Tibial artery (tissue), 4 donors: ENCODE results near the gene LRRC8D.
"Not testable (repeated sequence)": the region's sequence is repeated elsewhere in the genome, so short reads cannot be mapped to it uniquely, and the experiment has no call there.

Experiments used
- DNase-seq, 2 donors: peaks; one replicate each; pipeline ENCODE4 v3.0.0-alpha.2; 2019
- H3K27ac ChIP-seq, 2 donors: fragments of 200-600 bp; sonication (generic) in 1 of 2; 1 replicate in 1 of 2; 2 replicates in 1 of 2; pipeline ENCODE4 v1.5.1; 2018 to 2019; ENCODE audit warnings: mild to moderate bottlenecking in 1 of 2
- H3K27me3 ChIP-seq, 2 donors: fragments of 200-600 bp; sonication (generic) in 1 of 2; one replicate each; pipeline versions ENCODE4 v1.5.1 to v1.6.0; 2016 to 2019
- H3K36me3 ChIP-seq, 3 donors: fragments of 200-600 bp; sonication (generic) in 2 of 3; one replicate each; pipeline ENCODE4 v1.5.1; 2016 to 2019; ENCODE audit warnings: mild to moderate bottlenecking in 2 of 3
- H3K4me1 ChIP-seq, 4 donors: fragments of 200-600 bp; sonication (generic) in 2 of 4; 1 replicate in 3 of 4; 2 replicates in 1 of 4; pipeline ENCODE4 v1.5.1; 2016 to 2019
- H3K4me3 ChIP-seq, 2 donors: fragments of 200-600 bp; sonication (generic) in 1 of 2; 1 replicate in 1 of 2; 2 replicates in 1 of 2; pipeline ENCODE4 v1.5.1; 2018 to 2019; ENCODE audit warnings: mild to moderate bottlenecking in 2 of 2
- H3K9me3 ChIP-seq, 3 donors: fragments of 200-600 bp; sonication (generic) in 1 of 3; one replicate each; pipeline ENCODE4 v1.5.1; 2016 to 2019
- CTCF ChIP-seq, 2 experiments: fragments of 200-600 bp in 1 of 2; fragments of 450-650 bp in 1 of 2; IDR thresholded peaks; one replicate each; pipeline ENCODE4 v1.5.1; 2017 to 2019; ENCODE audit warnings: antibody characterized with exemption in 2 of 2, mild to moderate bottlenecking in 1 of 2, moderate library complexity in 1 of 2
- intact Hi-C: fragments of 100-400 bp; cut with DNase I; formaldehyde crosslinking; loops from one replicate; pipeline ENCODE4 v1.15.0; 2023; ENCODE audit warnings: low total_unique reads

LRRC8D gene

GRCh38 chr1:89978755-89979154 lies 157.9 kb downstream of the LRRC8D start:
- no peak for DNase-seq
- Histone ChIP-seq H3K4me1 (no peaks in the 10 kb centered on the region), H3K27ac (no peak overlapping the region), H3K27me3 (no peaks in the 10 kb centered on the region), H3K4me3 (no peak overlapping the region), H3K9me3 (no peaks in the 10 kb centered on the region), H3K36me3 (no peaks in the 10 kb centered on the region)
- intact Hi-C loops: no loop called here
- no peak for TF ChIP-seq CTCF (IDR thresholded peaks at IDR 0.05)

- Histone ChIP-seq H3K27ac (no peak overlapping the region), H3K36me3 (no peaks in the 10 kb centered on the region), H3K9me3 (no peaks in the 10 kb centered on the region), H3K4me1 (no peaks in the 10 kb centered on the region), H3K4me3 (no peak overlapping the region), H3K27me3 (no peaks in the 10 kb centered on the region)
- no peak for TF ChIP-seq CTCF (IDR thresholded peaks at IDR 0.05)
- intact Hi-C loops: no loop called here
- no peak for DNase-seq
These were observed 159.8 kb downstream of the LRRC8D start for GRCh38 chr1:89980605-89981004.

- H3K27me3 ChIP-seq, H3K36me3 ChIP-seq, H3K9me3 ChIP-seq, H3K4me3 ChIP-seq, DNase-seq, H3K27ac ChIP-seq, H3K4me1 ChIP-seq, intact Hi-C loops: not testable (repeated sequence)
These were observed 162.0 kb downstream of the LRRC8D start for GRCh38 chr1:89982846-89983245.

- H3K27me3 ChIP-seq, H3K4me1 ChIP-seq, H3K4me3 ChIP-seq, H3K27ac ChIP-seq, H3K9me3 ChIP-seq, DNase-seq, H3K36me3 ChIP-seq: not testable (repeated sequence)
- intact Hi-C loops: loop anchor here (5.0 kb wide), 1 partner anchor 177 kb away; no protein-coding TSS in a partner anchor
These were observed 163.8 kb downstream of the LRRC8D start for GRCh38 chr1:89984564-89985116.

- TF ChIP-seq CTCF (IDR thresholded peaks at IDR 0.05): no peak
- Histone ChIP-seq H3K4me3 (no peak overlapping the region), H3K4me1 (no peaks in the 10 kb centered on the region), H3K36me3 (no peaks in the 10 kb centered on the region), H3K27ac (no peak overlapping the region), H3K27me3 (peaks cover 0 to 7% of the 10 kb centered on the region in 2 donors), H3K9me3 (no peaks in the 10 kb centered on the region)
- intact Hi-C loops: loop anchor here (5.0 kb wide), 1 partner anchor 179 kb away; no protein-coding TSS in a partner anchor
- no peak for DNase-seq
These were observed 165.2 kb downstream of the LRRC8D start for GRCh38 chr1:89986020-89986419.
